Activated T-cell treated with anti-CD3 and anti-CD28 coated beads for 24 hours (primary cell): Measurements from ENCODE around the gene HMCN1.

Source experiments
- DNase-seq: peaks from one replicate; pipeline ENCODE4 v3.0.0-alpha.2; 2020; ENCODE audit warnings: low read depth

The HMCN1 gene

GRCh38 chr1:185966471-185966870 lies 232.3 kb downstream of the HMCN1 start:
- DNase-seq: no peak

GRCh38 chr1:185969028-185969427 lies 234.8 kb downstream of the HMCN1 start:
- no peak for DNase-seq

- DNase-seq: no peak
Measured at GRCh38 chr1:185969524-185969991, 235.4 kb downstream of the HMCN1 start.

- no peak for DNase-seq
Measured at GRCh38 chr1:185971688-185972087, 237.5 kb downstream of the HMCN1 start.

- DNase-seq: no peak
Measured at GRCh38 chr1:185972096-185972850, 238.1 kb downstream of the HMCN1 start.

- DNase-seq: no peak
Measured at GRCh38 chr1:185973645-185974044, 239.5 kb downstream of the HMCN1 start.

- no peak for DNase-seq
Measured at GRCh38 chr1:185974367-185975170, 240.4 kb downstream of the HMCN1 start.

GRCh38 chr1:185980891-185981290 lies 246.7 kb downstream of the HMCN1 start:
- DNase-seq: no peak

- DNase-seq: no peak
Measured at GRCh38 chr1:185984113-185984836, 250.1 kb downstream of the HMCN1 start.

GRCh38 chr1:185987611-185988321 lies 253.6 kb downstream of the HMCN1 start:
- no peak for DNase-seq

- no peak for DNase-seq
Measured at GRCh38 chr1:185990565-185990964, 256.4 kb downstream of the HMCN1 start.

- no peak for DNase-seq
Measured at GRCh38 chr1:185991266-185991665, 257.1 kb downstream of the HMCN1 start.

GRCh38 chr1:185996211-185996610 lies 262.0 kb downstream of the HMCN1 start:
- no peak for DNase-seq

GRCh38 chr1:185998391-185998790 lies 264.2 kb downstream of the HMCN1 start:
- no peak for DNase-seq

- DNase-seq: no peak
Measured at GRCh38 chr1:186002406-186002805, 268.2 kb downstream of the HMCN1 start.

GRCh38 chr1:186009039-186009737 lies 275.0 kb downstream of the HMCN1 start:
- no peak for DNase-seq

GRCh38 chr1:186014370-186015037 lies 280.3 kb downstream of the HMCN1 start:
- DNase-seq: no peak

- no peak for DNase-seq
Measured at GRCh38 chr1:186016856-186017255, 282.7 kb downstream of the HMCN1 start.

GRCh38 chr1:186022184-186022583 lies 288.0 kb downstream of the HMCN1 start:
- no peak for DNase-seq

- DNase-seq: no peak
Measured at GRCh38 chr1:186026946-186027345, 292.8 kb downstream of the HMCN1 start.

GRCh38 chr1:186027621-186028020 lies 293.4 kb downstream of the HMCN1 start:
- DNase-seq: no peak
